ENCODE measurements around the gene PHTF1.

The PHTF1 gene

DNA sequence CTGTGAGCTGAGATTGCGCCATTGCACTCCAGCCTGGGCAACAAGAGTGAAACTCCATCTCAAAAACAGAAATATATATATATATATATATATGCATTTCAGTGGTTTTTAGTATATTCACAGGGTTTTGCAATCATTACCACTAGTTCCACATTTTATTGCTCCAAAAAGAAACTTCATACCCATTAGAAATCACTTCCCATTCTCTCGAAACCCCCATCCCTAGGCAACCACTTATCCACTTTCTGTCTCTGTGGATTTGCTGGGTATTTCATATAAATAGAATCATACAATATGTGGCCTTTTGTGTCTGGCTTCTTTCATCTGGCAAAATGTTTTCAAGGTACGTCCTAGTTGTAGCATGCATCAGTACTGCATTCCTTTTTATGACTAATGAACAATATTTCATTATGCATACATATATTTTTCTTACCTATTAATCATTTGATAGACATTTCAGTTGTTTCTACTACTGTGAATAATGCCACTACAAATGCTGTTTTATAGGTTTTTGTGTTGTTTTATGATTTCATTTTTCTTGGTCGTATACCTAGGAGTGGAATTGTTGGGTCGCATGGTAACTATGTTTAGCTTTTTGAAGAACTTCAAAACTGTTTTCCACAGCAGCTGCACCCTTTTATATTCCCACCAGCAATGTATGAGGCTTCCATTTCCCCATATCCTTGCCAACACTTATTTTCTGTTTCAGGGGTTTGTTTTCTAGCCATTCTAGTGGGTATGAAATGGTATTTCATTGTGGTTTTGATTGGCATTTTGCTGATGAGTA, 95.9 kb downstream of the PHTF1 start:
- no peak for FAIRE-seq

DNA sequence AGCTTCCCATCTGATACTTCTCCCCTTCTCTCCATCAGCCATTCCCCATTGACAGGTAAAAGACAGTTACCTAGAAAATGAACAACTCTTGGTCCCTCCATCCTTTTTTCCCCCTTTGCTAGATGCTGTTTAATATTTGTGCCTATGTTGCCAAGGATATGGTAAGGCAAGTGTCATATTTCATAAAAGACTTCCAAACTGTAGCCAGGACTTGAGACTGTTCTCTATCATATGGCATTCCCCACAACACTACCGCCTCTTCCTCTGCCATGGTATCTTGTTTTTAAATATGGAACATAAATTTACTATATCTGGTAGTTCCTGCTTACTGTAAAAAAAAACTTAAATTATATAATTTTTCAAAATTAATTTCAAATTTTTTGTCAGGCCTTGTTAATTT, 97.2 kb downstream of the PHTF1 start:
- no peak for FAIRE-seq

DNA sequence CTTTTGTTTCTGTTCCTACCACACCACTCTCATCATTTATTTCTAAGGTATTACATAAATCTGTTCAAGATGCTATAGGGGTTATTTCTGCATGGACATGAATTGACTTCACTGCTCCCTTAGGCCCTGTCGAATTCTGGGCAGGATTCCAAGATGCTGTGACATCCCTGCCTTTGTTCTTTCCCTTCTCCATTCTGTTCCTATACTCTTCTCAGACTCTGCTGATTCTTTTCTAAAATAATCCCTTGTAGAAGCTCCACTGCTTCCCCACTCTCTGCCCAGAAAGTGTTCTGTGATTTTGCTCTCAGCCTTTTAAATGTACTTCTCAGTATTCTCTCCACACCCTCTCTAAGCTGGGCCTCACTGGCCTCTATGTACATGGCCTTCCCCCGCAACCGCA, 99.2 kb downstream of the PHTF1 start:
- no peak for FAIRE-seq

DNA sequence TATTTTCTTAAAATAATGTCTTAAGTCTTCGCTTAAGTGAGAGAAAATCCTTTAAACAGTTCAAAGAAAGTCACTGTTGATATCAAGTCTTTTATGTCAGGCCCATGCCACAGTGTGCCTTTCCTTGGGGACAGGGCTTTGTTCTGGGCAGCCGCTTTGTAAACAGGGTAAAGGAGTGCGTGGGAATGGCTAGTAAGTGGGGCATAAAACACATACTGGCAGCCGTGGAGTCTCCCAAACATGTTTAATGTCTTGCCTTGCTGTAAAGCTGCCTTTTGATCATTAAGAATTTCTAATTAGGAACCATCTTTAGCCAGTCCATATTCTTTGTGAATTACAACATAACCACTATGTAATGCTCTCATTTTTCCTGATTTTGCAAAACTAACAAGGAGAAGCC, 99.7 kb downstream of the PHTF1 start:
- FAIRE-seq: no peak

DNA sequence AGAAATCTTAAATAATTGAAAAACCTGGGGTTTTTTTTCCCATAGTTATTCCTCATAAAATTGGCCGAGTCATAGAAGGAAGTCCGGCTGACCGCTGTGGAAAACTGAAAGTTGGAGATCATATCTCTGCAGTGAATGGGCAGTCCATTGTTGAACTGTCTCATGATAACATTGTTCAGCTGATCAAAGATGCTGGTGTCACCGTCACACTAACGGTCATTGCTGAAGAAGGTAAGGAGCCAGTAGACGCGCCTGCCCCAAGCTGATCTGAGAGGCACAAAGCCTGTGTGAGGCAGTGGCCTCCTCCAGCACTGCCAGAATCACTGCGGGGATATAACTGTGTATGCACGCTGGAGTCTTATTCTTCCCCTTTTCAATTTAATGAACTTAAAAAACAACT, 100.3 kb downstream of the PHTF1 start:
- no peak for FAIRE-seq

DNA sequence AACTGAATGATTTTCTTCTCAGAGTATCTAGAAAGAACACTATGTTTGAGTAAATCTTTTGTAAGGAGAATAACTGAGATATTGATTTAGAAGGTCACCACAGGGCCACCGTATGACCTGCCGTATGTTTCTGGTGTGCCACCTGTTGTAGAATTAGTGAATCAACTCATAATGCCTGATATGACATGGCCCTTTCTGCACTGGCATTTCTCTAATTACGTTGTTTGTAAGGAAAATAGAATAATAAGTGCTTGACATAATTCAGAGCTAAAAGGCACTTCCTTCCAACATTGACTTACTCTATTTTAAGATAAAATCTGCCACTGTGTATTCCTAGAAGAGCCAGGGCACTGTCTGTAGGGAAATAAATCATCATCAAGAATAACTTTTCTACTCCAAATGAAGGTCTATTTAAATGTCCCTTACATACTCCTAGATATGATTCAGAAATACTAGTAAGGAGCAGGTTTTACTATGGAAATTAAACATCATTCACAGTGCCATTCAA, 101.7 kb downstream of the PHTF1 start:
- no peak for FAIRE-seq

DNA sequence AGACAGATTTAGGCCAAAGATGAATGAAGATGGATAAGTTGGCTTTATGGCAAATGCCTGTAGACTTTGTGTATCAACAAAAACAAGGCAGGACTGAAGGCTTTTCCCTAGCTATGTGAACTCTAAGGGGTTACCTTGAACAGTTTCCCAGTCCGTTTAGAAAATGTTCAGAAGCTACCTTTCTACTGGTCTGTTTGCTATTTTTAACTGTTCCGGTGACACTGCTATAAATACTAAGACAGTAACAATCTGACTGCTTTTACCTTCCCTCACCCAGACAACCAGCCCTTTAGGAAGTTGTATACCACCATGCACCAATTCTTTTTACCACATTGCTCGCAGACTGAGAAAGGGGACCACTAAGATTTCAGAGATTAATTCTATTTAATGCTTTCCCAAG, 102.2 kb downstream of the PHTF1 start:
- no peak for FAIRE-seq

DNA sequence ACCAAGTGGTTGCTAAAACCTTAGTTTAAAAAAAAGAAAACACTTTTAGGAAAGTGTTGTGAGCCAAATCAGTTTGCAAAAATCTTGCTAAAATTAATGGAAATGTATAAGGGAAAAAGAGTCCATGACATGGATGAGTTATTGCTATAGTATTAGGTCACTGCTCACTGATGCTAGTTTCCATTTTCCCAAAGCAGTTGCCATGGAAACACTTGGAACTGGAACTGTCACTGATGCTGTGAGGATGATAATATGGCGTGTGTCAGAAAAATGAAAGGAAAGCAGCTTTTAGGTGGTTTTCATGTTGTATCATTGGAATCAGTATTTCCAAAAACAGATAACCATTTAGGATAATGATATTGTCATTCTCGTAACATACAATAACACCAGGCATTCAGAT, 104.4 kb downstream of the PHTF1 start:
- FAIRE-seq: no peak

DNA sequence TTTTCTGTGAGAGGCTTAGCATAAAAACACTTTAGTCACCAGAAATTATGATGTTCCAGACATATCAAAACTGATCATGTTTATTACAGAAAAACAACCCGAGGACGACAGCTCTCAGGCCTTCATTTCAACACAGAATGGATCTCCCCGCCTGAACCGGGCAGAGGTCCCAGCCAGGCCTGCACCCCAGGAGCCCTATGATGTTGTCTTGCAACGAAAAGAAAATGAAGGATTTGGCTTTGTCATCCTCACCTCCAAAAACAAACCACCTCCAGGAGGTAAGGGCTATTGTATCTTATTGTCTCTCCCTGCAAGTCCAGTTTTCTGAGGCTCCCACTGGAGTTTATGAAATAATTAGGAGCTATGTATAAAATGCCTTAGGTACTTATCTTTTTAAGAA, 105.5 kb downstream of the PHTF1 start:
- FAIRE-seq: no peak

DNA sequence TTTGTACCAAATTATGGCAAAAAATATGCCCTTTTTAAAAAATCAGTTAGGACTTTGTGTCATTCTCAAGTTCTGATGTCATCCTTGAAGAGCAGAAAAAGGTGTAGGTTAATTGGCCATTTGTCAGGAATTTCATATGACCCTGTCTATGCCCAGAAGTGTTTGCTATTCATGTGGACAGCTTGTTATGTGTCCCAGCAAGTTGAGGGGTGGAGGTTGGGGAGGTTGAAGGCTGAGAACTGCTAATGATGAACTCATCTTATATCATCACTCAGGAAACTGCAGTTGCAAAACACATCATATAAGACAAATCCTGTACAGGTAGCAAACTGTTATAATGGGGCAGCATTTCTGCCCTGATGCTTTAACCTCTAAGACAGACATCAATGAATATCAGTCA, 106.5 kb downstream of the PHTF1 start:
- no peak for FAIRE-seq

DNA sequence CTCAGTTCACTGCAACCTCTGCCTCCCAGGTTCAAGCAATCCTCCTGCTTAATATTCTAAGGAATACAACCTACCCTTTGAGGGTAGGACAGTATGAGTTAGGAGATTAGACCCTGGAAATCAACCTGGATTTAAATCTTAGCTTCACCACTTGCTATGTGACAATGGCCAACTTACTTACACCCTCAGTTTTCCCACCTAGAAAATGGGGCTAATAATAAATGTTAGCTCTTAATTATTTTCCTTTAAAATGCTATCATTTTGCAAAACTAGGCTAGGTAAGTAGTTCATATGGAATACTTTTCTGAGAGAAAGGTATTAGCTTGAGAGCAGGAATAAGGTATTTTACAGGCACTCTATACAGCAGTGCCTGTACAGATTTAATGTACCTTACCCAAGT, 110.8 kb downstream of the PHTF1 start:
- no peak for FAIRE-seq

DNA sequence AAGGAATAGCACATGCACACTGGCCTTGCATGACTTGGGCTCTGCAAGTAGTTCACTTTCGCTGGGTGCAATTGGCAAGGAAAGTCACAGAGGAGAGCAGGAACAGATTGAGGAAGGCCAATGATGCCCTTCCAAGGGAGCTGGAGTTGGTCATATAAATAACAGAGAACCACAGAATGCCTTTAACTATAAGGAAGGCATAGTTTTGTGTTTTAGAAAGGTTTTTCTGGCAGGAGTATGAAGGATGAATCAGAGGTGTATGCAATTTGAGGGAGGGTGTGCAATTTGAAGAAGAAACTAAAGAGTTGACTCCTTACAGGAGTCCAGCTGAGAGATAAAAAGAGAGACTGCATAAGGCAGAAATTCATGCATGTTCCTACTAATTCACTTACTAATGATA, 112.1 kb downstream of the PHTF1 start:
- FAIRE-seq: no peak
